Measurements from ENCODE around the gene LPAR3. TPM values are rescaled to one million over a fixed set of nuclear protein-coding genes. Genes with fewer than 3 reads are reported as not detected.

Gene LPAR3
- total and polyA plus RNA-seq, 2 experiments from 2014 or later: 0.18 to 2.7 TPM

- Histone ChIP-seq H3K9me2 (replicated peaks; ENCODE audit: insufficient read depth) (no peaks in the 10 kb centered on the region), H3K36me3 (replicated peaks; ENCODE audit: insufficient read depth, low read depth) (no peaks in the 10 kb centered on the region), H3K9me3 (ENCODE audit: low read depth) (no peaks in the 10 kb centered on the region), H3K79me2 (no peaks in the 10 kb centered on the region), H3K27ac (no peak overlapping the region), H2AFZ (no peak overlapping the region), H4K20me1 (ENCODE audit: insufficient read depth, poor library complexity, severe bottlenecking) (no peaks in the 10 kb centered on the region), H3K4me1 (ENCODE audit: insufficient read depth) (no peaks in the 10 kb centered on the region), H3K4me3 (no peak overlapping the region), H3K4me2 (no peak overlapping the region), H3K27me3 (no peaks in the 10 kb centered on the region)
- 92% methylated on average over 3 of the region's 3 CpGs for WGBS (ENCODE audit: low lambda C conversion rate, missing lambda C conversion rate)
- TF ChIP-seq EZH2 (IDR thresholded peaks at IDR 0.05; ENCODE audit: borderline replicate concordance) (no peak), CTCF (IDR thresholded peaks at IDR 0.05; ENCODE audit: poor library complexity) (no peak), EZH2phosphoT487 (IDR thresholded peaks at IDR 0.05; ENCODE audit: low read depth, severe bottlenecking, unreplicated experiment) (no peak)
- no peak for DNase-seq (ENCODE audit: low spot score)
These were observed 30.3 kb upstream of the LPAR3 start for GRCh38 chr1:84923317-84923716.

GRCh38 chr1:84920159-84920558, 27.2 kb upstream of the LPAR3 start:
- Histone ChIP-seq H3K9me3 (ENCODE audit: low read depth) (no peaks in the 10 kb centered on the region), H3K4me3 (no peak overlapping the region), H3K9me2 (replicated peaks; ENCODE audit: insufficient read depth) (no peaks in the 10 kb centered on the region), H3K4me1 (ENCODE audit: insufficient read depth) (no peaks in the 10 kb centered on the region), H3K27ac (peak overlapping the region; percentile 37), H3K27me3 (no peaks in the 10 kb centered on the region), H4K20me1 (ENCODE audit: insufficient read depth, poor library complexity, severe bottlenecking) (no peaks in the 10 kb centered on the region), H3K4me2 (no peak overlapping the region), H2AFZ (no peak overlapping the region), H3K36me3 (replicated peaks; ENCODE audit: insufficient read depth, low read depth) (no peaks in the 10 kb centered on the region), H3K79me2 (no peaks in the 10 kb centered on the region)
- DNase-seq (ENCODE audit: low spot score): no peak
- no peak for TF ChIP-seq CTCF (IDR thresholded peaks at IDR 0.05; ENCODE audit: poor library complexity)
- no peak for TF ChIP-seq EZH2 (IDR thresholded peaks at IDR 0.05; ENCODE audit: borderline replicate concordance)
- TF ChIP-seq EZH2phosphoT487 (IDR thresholded peaks at IDR 0.05; ENCODE audit: low read depth, severe bottlenecking, unreplicated experiment): no peak
- WGBS (ENCODE audit: low lambda C conversion rate, missing lambda C conversion rate): 96% methylated on average over 1 of the region's 1 CpG

- Histone ChIP-seq H3K9me2 (replicated peaks; ENCODE audit: insufficient read depth) (no peaks in the 10 kb centered on the region), H3K4me3 (no peak overlapping the region), H2AFZ (no peak overlapping the region), H3K36me3 (replicated peaks; ENCODE audit: insufficient read depth, low read depth) (no peaks in the 10 kb centered on the region), H4K20me1 (ENCODE audit: insufficient read depth, poor library complexity, severe bottlenecking) (no peaks in the 10 kb centered on the region), H3K9me3 (ENCODE audit: low read depth) (no peaks in the 10 kb centered on the region), H3K27me3 (no peaks in the 10 kb centered on the region), H3K27ac (peak overlapping the region; percentile 37), H3K79me2 (no peaks in the 10 kb centered on the region), H3K4me1 (ENCODE audit: insufficient read depth) (no peaks in the 10 kb centered on the region), H3K4me2 (no peak overlapping the region)
- TF ChIP-seq EZH2 (IDR thresholded peaks at IDR 0.05; ENCODE audit: borderline replicate concordance) (no peak), EZH2phosphoT487 (IDR thresholded peaks at IDR 0.05; ENCODE audit: low read depth, severe bottlenecking, unreplicated experiment) (no peak), CTCF (IDR thresholded peaks at IDR 0.05; ENCODE audit: poor library complexity) (no peak)
- no peak for DNase-seq (ENCODE audit: low spot score)
- 65% methylated on average over 4 of the region's 4 CpGs for WGBS (ENCODE audit: low lambda C conversion rate, missing lambda C conversion rate)
These were observed 26.5 kb upstream of the LPAR3 start for GRCh38 chr1:84919461-84919970.

Measured in hepatocyte (in vitro differentiated cells).